Mesothelial cell of epicardium (in vitro differentiated cells): ENCODE data around the gene GABRA4. TPM values are rescaled to one million over a fixed set of nuclear protein-coding genes. Genes with fewer than 3 reads are reported as not detected.

ENCODE experiments used
- DNase-seq, 2 experiments: peaks; one replicate each; pipeline ENCODE4 v3.0.0; 2021; ENCODE audit warnings: low spot score in 2 of 2; ENCODE audit not compliant: unreplicated experiment in 2 of 2
- H3K27ac Mint-ChIP-seq: 2 replicates; pipeline ENCODE4 v1.8.0; 2021; ENCODE audit warnings: mixed read lengths
- H3K27me3 Mint-ChIP-seq: 2 replicates; pipeline ENCODE4 v1.8.0; 2021; ENCODE audit warnings: low read depth, mixed read lengths
- H3K36me3 Mint-ChIP-seq: 2 replicates; pipeline ENCODE4 v1.8.0; 2021; ENCODE audit warnings: mixed read lengths
- H3K4me1 Mint-ChIP-seq: 2 replicates; pipeline ENCODE4 v1.8.0; 2021; ENCODE audit warnings: mixed read lengths
- H3K4me3 Mint-ChIP-seq: 2 replicates; pipeline ENCODE4 v1.8.0; 2021; ENCODE audit warnings: mild to moderate bottlenecking, moderate library complexity, mixed read lengths
- H3K9me3 Mint-ChIP-seq: 2 replicates; pipeline ENCODE4 v1.8.0; 2021; ENCODE audit warnings: mixed read lengths
- CTCF ChIP-seq: fragments of 200-600 bp; sonication (generic); IDR thresholded peaks from one replicate; pipeline ENCODE4 v1.5.0; 2021; ENCODE audit warnings: antibody characterized with exemption; ENCODE audit not compliant: unreplicated experiment
- total RNA-seq: library from RNA; stranded (reverse); gene quantifications from 3 replicates; pipeline ENCODE4 v1.2.1, GENCODE V29; 2021

GABRA4 gene
- total RNA-seq, 1 donor from 2014 or later: not detected

GRCh38 chr4:47010912-47011446 lies 17.6 kb upstream of the GABRA4 start:
- no peaks in the 10 kb centered on the region for H3K36me3 Mint-ChIP-seq
- H3K27me3 Mint-ChIP-seq: no peaks in the 10 kb centered on the region
- DNase-seq: no peak
- H3K4me3 Mint-ChIP-seq: no peak overlapping the region
- peaks cover 4% of the 10 kb centered on the region for H3K9me3 Mint-ChIP-seq
- H3K4me1 Mint-ChIP-seq: no peaks in the 10 kb centered on the region
- TF ChIP-seq CTCF: no peak
- no peak overlapping the region for H3K27ac Mint-ChIP-seq

GRCh38 chr4:47010347-47010911 lies 17.0 kb upstream of the GABRA4 start:
- Mint-ChIP-seq H3K27ac (no peak overlapping the region), H3K9me3 (peaks cover 4% of the 10 kb centered on the region), H3K4me3 (no peak overlapping the region), H3K4me1 (no peaks in the 10 kb centered on the region), H3K27me3 (no peaks in the 10 kb centered on the region), H3K36me3 (no peaks in the 10 kb centered on the region)
- TF ChIP-seq CTCF: no peak
- no peak for DNase-seq

- no peaks in the 10 kb centered on the region for H3K36me3 Mint-ChIP-seq
- no peaks in the 10 kb centered on the region for H3K9me3 Mint-ChIP-seq
- no peaks in the 10 kb centered on the region for H3K4me1 Mint-ChIP-seq
- peaks cover 15% of the 10 kb centered on the region for H3K27me3 Mint-ChIP-seq
- H3K27ac Mint-ChIP-seq: no peak overlapping the region
- TF ChIP-seq CTCF: no peak
- no peak overlapping the region for H3K4me3 Mint-ChIP-seq
- DNase-seq: no peak
These were observed 9.2 kb upstream of the GABRA4 start for GRCh38 chr4:47002580-47002979.

- Mint-ChIP-seq H3K27me3 (peaks cover 18% of the 10 kb centered on the region), H3K9me3 (no peaks in the 10 kb centered on the region), H3K4me3 (no peak overlapping the region), H3K4me1 (no peaks in the 10 kb centered on the region), H3K27ac (no peak overlapping the region), H3K36me3 (no peaks in the 10 kb centered on the region)
- DNase-seq: no peak
- TF ChIP-seq CTCF: no peak
These were observed 7.0 kb upstream of the GABRA4 start for GRCh38 chr4:47000406-47000805.

- TF ChIP-seq CTCF: no peak
- no peak overlapping the region for H3K27ac Mint-ChIP-seq
- no peak overlapping the region for H3K4me3 Mint-ChIP-seq
- no peaks in the 10 kb centered on the region for H3K9me3 Mint-ChIP-seq
- H3K36me3 Mint-ChIP-seq: no peaks in the 10 kb centered on the region
- peaks cover 18% of the 10 kb centered on the region for H3K27me3 Mint-ChIP-seq
- no peak for DNase-seq
- no peaks in the 10 kb centered on the region for H3K4me1 Mint-ChIP-seq
These were observed 6.2 kb upstream of the GABRA4 start for GRCh38 chr4:46999566-46999965.

- no peak for TF ChIP-seq CTCF
- Mint-ChIP-seq H3K36me3 (no peaks in the 10 kb centered on the region), H3K4me3 (peak overlapping the region; percentile 62), H3K9me3 (no peaks in the 10 kb centered on the region), H3K27ac (no peak overlapping the region), H3K4me1 (peaks cover 20% of the 10 kb centered on the region), H3K27me3 (peaks cover 6% of the 10 kb centered on the region)
- DNase-seq: no peak
These were observed 625 bp upstream of the GABRA4 start for GRCh38 chr4:46994007-46994405.
